GM18867 (cell line): ENCODE results near the gene HCAR3.
"Not testable (repeated sequence)": the region's sequence is repeated elsewhere in the genome, so short reads cannot be mapped to it uniquely, and the experiment has no call there.

Experiments used
- ATAC-seq: cut with Tn5 transposase; IDR thresholded peaks from one replicate; pipeline ENCODE4 v1.9.1; 2021; ENCODE audit warnings: mild to moderate bottlenecking, moderate library complexity; ENCODE audit not compliant: unreplicated experiment

The HCAR3 gene

GRCh38 chr12:122716658-122717057 lies at the start of gene HCAR3:
HCAR3 (minus strand) TSS chr12:122716811; CDS start chr12:122716737, 74 bp downstream.
- ATAC-seq: not testable (repeated sequence)

DNA sequence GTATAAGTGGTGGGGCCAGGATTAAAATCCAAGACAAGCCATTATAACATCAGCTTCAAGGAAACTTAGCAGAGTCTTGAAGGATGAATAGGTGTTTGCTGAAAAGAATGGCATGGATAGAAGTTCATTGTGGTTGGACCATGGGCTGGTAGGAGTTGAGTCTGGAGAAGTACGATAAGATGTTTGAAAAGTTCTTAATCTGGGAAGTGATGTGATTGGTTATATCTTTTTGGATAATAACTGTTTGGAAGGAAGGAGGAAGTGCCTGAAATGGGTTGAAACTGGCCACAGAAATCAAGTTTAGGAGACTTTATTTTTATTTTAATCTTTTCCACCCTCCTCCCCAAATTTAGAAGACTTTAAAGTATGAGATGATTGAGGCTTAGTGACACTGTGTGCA lies 41.0 kb upstream of the HCAR3 start:
- no peak for ATAC-seq

DNA sequence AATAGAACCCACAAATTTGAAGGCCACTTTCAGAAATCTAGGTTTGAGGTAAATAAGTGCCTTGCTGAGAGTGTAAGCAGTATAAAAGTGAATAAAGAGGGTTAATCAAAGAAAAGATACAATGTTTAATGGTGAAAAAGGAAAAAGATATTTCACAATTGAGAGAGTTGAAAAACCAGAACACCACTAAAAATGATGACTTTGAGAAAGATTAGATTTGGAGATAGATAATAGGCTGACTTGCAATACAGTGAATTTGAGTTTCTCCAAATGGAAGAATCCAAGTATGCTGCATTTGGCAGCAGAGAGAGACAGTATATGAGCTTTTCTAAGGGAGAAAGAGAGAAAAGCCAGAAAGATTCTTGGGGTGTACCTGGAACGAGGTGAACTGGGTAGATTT lies 38.2 kb upstream of the HCAR3 start:
- ATAC-seq: no peak

DNA sequence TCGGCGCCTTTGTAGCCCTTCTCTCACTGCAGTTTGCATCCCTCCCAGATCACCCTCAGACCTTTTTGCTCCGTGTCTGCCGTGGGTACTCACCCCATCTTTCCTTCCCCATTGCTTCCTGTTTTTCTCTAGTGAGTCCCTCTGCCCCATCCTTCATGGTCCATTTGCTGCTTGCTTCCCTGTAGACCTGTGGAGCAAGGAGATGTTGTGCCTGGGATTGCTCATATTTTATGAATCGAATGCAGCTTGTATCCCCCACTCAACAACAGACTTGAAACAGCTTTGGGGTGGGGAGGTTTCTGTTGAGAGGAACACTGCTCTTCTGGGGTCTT lies 36.7 kb upstream of the HCAR3 start:
- ATAC-seq: no peak

- peak; percentile 93 for ATAC-seq
These were observed 36.1 kb upstream of the HCAR3 start, which contains the start of gene DENR for GRCh38 chr12:122752464-122753318. DENR (plus strand) TSS chr12:122752824; CDS start chr12:122753702, 878 bp downstream.

GRCh38 chr12:122750781-122751515 lies 34.3 kb upstream of the HCAR3 start:
- ATAC-seq: not testable (repeated sequence)

GRCh38 chr12:122749569-122750332 lies 33.1 kb upstream of the HCAR3 start:
- no peak for ATAC-seq

DNA sequence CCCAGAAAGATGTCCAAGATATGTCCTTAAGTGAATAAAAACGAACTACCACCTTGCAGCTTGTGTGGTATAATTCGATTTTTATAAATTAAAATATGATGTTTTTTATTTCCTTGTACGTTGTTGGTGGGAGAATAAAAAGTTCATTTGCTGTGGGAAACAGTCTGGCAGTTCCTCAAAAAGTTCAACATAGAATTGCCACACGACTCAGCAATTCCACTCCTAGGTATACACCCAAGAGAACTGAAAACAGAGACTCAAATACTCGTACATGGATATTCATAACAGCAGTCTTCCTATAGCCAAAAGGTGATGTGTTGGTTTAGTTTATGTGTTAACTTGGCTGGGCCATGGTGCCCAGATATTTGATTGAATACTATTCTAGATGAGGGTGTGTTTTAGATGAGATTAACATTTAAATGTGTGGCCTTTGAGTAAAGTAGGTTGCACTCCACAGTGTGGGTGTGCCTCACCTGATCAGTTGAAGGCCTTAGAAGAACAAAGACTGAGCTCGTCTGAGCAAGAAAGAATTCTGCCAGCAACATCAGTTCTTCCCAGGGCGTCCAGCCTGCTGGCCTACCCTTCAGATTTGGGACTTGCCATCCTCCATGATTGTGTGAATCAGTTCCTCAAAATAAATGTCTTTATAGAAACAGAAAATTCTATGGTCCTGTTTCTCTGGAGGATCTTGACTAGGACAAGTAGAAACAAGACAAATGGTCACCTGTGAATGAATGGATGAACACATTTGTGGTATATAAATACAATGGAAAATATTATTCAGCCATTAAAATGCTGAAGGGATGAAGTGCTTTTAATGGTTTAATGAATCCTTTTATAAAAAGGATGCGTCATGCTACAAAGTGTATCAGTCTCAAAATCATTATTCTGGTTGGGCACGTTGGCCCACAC lies 30.9 kb upstream of the HCAR3 start:
- no peak for ATAC-seq

DNA sequence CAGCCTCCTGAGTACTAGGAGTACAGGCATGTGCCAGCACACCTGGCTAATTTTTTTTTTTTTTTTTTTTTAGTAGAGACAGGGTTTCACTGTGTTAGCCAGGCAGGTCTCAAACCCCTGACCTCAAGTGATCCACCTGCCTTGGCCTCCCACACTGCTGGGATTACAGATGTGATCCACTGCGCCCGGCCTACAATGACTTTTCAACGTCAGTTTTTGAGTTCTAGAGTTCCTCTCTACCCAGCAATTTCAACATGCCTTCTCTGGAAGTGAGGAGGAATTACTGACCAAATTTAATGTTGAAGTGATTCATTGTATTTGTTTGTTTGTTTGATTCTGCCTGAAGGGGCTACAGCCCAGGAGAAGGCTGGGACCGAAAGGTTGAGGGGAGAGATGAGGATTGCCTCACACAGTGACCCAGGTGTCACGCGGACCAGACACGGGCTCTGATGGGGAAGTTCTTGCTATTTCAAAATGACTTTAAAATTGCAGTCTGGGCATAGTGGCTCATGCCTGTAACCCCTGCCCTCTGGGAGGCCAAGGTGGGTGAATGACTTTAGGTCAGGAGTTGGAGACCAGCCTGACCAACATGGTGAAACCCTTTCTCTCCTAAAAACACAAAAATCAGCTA lies 27.4 kb upstream of the HCAR3 start:
- no peak for ATAC-seq

- ATAC-seq: no peak
These were observed 23.7 kb upstream of the HCAR3 start for GRCh38 chr12:122740351-122740750.

DNA sequence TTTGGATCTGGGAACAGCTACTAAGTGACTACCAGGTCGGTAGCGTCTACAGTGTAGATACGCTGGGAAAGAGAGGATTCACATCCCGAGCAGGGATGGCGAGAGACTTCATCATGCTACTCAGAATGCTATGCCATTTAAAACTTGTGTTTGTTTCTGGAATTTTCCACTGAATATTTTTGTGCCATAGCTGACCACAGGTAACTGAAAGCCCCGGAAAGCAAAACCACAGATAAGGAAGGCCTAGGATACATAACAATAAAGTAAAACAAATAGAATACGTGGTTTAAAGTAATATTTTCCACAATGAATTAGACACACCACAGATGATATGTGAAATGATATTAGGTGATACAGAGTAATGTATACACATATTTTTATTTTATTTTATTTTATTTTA lies 22.0 kb upstream of the HCAR3 start:
- ATAC-seq: no peak

- ATAC-seq: no peak
These were observed 16.0 kb upstream of the HCAR3 start for GRCh38 chr12:122732611-122733010.

- no peak for ATAC-seq
These were observed 15.6 kb upstream of the HCAR3 start for GRCh38 chr12:122732170-122732569.

- ATAC-seq: no peak
These were observed 13.8 kb upstream of the HCAR3 start, which contains the start of gene HCAR1 for GRCh38 chr12:122730215-122731014. HCAR1 (minus strand) TSS chr12:122730844; CDS start chr12:122730339, 505 bp downstream.

DNA sequence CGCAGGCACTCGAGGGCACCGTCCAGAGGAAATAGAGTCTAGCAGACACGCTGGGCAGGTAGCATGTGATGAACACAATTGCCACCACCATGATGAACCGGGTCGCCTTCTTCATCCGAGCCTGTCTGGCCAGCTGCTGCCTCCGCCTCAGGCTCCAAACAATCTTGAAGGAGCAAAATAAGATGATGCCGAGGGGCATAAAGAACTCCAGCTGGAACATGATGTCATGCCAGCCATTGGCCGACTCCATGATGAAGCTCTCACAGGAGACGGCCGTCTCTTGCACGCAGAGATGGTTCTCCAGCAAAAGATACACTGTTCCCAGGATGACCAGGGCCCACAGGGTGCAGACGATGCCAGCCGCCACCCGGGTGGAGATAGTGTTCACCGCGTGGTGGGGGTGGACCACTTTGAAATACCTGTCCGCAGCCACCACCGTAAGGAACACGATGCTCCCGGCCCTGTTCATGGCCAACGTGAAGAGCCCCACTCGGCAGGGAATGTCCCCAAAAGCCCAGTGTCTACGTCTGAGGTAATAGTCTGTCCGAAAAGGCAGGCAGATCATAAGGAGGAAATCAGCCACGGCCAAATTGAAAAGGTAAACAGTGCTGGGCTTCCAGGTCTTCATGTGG lies 13.1 kb upstream of the HCAR3 start:
- no peak for ATAC-seq

GRCh38 chr12:122726080-122726558 lies 9.5 kb upstream of the HCAR3 start:
- no peak for ATAC-seq

DNA sequence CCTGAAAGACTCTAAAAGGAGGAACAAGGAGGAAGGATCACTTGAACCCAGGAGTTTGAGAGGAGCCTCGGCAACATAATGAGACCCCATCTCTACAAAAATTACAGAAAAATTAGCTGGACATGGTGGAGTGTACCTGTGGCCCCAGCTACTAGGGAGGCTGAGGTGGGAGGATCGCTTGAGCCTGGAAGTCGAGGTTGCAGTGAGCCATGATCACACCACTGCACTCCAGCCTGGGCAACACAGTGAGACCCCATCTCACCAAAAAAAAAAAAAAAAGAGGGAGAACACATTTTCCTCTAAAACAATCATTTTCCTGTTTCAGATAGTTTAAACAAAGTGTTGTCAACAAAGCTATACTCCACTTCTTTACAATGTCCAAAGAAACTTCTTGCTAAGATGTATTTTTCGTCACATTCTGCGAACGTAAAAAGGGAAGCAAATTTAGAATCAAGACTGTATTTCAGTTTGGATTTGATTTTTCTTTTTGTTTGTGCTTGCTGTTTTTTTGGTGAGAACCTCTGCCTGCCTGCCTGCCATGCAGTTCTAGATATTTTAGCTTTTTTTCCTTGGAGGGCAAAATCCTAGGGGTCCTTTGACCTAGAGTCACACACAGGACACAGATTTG lies 9.0 kb upstream of the HCAR3 start:
- no peak for ATAC-seq
